ENCODE results near the gene PTCD1.
"Not testable (repeated sequence)": the region's sequence is repeated elsewhere in the genome, so short reads cannot be mapped to it uniquely, and the experiment has no call there.

Gene PTCD1

DNA sequence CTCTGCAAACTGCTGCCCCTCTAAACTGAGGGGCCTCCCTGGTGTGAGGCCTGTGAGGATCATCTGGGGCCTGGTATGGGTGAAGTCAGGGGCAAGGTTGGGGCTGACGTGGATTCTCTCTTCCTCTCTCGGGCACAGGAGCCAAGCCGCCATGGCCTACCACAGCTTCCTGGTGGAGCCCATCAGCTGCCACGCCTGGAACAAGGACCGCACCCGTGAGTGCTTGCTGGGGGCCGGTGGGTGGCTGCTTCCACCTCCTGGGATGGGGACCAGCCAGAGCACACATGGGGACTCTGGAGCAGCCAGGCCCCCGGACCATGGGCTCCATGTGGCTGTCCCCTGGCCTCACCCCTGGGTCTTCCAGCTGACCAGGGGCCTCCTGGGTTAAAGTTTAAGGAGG is 53.0 kb downstream of the PTCD1 start:
- no peak for DNase-seq

DNA sequence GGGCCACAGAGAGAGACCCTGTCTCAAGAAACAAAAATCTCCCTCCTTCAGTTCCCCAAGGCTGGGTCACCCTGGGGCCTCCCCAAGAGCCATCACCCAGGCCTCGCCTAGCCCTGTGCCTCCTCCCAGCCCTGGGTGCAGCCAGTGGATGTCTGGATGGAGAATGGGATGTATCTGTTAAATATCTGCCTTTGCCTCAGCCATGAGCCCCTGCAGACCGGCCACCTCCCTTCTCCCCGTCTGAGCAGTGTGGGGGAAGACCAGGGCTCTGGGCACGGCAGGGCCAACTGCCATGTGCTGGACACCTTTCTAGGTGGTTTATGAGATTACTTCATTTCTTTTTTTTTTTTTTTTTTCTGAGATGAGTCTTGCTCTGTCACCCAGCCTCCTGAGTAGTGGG is 54.1 kb downstream of the PTCD1 start:
- DNase-seq: no peak

DNA sequence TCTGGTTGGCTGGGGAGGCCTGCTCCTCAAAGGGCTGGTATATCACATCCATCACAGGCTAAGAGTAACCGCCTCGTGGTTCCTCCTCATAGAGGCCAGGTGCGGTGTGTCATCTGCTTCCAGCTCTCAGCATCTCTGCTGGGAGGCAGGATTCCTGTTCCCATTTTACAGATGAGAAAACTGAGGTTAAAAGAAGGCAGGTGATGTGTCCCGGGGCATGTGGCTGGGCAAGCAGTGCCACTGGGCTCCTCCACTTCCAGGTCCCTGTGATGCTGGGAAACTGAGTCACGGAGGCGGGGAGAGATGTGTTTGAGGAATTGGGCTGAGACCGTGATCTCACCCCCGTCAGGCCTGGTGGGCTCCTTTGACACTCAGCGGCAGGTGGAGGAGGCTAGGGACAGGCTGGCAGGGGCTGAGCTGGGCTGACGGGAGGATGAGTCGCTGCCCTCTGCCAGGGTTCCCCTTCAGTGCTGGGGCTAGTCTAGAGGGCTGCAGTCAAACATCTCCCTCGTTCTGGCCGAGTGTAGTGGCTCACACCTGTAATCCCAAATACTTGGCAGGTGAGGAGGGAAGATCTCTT is 54.7 kb downstream of the PTCD1 start:
- DNase-seq: no peak

DNA sequence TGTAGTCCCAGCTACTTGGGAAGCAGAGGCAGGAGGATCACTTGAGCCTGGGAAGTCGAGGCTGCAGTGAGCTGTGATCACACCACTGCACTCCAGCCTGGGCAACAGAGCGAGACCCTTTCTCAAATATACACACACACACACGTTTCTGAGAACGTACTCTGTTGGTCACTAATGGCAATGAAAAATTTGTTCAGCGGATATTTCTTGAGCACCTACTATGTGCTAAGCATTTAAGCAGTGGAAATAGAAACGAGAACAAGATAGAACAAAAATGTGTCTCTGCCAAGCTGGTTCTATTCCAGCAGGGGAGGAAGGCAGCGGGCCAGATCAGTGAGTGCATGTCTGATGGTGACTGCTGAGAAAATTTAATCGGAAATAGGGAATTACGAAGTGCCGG is 55.4 kb downstream of the PTCD1 start:
- no peak for DNase-seq

DNA sequence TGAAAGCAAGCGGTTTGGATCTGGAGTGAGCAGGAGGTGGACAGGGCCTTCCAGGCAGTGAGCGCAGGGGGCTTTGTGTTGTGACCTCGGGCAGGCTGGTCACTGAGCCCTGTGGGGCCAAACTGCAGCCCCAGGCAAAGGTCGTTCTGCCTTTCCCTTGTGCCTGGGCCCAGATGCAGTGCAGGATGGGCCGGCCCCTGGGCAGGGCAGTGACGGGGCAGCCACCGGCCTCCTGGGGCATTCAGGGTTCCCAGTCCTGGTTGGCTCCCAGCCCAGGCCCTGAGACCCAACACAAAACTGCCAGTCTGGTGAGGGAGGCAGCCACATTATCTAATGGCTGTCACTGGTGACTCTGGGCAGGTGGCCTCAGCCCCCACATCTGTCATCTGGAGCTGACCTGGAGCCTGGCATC is 56.9 kb downstream of the PTCD1 start:
- no peak for DNase-seq

DNA sequence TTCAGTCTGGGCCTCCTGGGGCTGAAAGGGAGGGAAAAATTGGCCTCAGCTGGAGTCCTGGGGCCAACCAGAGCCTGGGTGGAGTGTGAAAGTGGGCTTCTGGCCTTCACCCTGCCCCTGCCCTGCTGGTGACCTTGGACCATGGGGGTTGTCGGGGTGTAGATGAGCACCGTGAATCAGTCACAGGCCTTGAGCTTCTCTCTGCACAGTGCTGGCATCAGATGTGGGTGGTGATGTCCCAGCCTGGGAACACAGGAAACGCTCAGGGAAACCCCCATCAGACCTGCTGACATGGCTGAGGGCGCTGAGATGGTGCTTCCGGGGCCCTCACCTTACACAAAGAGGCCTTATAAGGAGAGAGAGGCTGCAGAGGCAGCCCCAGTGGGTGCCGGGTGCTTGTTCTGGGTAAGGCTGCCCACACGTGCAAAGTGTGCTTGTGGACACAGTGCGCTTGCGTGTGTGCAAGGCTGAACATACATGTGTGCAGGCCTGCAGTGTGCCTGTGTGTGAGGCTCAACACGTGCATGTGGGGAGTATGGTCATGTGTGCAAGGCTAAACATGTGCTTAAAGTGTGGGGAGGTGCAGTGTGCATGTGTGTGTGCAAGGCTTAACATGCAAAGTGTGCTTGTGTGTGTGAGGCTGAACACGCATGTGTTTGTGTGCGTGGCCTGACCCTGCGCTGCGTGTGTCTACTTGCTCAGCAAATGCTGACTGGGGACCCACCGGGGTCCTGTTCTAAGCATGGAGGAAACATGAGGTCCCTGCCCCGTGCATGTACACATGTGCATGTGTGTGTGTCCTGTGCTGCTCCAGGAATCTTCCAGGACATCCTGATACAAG is 57.6 kb downstream of the PTCD1 start:
- DNase-seq: no peak

DNA sequence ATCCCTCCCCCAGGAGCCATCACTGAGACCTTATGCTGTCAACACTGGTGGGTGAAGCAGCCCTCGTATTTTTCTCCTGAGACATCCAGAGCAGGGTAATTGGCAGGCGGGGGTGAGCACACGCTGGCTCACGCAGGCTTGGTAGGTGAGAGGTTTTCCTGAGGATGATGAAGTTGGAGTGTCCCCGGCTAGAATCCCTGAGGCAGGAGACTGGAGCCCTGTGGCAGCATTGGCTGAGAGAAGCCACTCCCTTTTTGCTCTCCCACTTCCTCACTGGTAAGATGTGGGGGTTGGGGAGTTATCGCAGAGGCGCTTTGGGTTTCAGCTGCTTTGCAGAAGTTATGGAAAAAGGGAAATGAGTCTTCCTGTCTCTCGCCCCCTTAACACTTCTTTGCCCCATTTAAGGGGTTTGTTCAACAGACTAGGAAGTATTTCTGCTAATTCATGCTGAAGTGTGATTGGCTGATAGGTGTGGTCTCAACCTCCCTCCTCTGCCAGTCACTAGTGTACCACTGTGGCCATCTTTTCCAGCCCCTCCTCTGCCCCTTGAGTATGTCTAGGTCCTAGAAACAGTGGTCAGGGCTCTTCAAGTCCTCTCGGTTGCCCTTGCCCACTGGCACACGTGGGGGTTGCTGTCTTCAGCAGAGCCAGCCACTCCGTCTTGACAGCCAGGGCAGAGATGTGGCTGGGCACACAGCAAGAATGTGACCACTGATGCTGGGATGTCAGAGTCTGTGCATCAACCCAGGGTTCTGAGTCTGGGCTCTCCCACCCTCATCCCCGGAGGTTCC is 58.4 kb downstream of the PTCD1 start:
- peak; percentile 51 to 78 for DNase-seq

DNA sequence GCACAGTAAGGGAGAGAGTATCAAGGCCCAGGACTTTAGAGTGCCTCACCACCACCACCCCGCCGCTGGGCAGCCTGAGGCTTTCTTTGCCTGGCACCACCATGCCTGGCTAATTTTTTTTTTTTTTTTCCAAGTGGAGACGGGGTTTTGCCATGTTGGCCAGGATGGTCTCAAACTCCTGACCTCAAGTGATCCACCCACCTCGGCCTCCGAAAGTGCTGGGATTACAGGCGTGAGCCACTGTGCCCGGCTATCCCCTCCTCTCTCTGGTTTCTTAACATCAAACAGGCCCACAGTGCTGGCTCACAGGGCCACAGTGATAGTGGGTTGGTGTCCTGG is 58.9 kb downstream of the PTCD1 start:
- DNase-seq: not testable (repeated sequence)

DNA sequence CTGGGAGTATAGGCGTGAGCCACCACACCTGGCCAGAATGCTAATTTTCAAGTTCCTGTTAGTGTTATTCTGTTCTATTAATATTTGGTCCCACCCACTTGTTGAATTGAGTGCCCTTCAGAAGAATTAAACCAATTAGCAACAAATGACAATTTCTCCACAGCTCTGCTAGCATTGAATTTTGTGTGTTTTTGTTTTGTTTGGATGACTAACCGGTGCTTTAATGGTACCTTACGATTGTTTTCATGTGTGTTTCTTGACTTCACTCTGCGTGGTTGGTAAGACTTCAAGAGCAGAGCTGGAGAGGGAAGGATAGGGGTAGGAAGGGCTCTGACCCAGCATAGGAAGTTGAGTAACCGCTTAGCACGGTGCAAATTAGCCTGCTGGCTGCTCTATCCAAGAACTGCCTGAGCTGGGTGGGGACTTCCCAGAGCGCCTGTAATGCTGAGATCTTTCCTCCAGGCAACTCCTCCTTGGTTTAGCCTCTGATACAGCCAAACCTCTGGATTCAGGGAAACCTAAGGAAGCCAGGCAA is 59.5 kb downstream of the PTCD1 start:
- DNase-seq: peak; percentile 37 to 59

DNA sequence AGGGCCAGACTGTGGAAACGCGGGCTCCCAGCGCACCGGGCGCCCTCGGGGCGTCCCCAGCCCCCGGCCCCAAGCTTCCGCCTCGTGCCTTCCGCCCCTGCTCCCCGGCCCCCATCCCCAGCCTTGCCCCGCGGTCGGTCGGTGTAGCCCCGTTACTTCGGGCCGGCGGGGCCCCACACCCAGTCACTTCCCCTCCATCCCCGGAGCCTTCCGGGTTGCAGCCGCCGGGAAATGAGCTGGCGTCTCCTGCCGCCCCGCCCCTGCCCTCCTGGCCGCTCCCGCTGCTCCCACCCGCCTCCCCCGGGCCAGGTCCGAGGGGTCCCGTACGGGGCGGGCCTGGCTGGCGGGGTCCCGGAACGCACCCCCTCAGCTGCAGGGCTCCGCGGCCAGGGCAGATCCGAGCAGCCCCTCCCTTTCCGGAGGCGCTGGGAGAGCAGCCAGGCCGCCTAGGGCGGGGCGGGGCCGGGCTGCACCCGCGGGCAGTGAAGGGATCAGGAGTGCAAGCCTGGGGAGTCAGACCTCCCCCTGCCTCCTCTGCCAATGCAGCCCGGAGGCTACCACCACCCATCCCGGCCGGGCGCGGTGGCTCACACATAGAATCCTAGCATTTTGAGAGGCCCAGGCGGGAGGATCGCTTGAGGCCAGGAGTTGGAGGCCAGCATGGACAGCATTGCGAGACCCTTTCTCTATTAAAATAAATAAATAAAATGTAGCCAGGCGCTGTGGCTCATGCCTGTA is 63.4 kb downstream of the PTCD1 start:
- DNase-seq: peak; percentile 44 to 88

DNA sequence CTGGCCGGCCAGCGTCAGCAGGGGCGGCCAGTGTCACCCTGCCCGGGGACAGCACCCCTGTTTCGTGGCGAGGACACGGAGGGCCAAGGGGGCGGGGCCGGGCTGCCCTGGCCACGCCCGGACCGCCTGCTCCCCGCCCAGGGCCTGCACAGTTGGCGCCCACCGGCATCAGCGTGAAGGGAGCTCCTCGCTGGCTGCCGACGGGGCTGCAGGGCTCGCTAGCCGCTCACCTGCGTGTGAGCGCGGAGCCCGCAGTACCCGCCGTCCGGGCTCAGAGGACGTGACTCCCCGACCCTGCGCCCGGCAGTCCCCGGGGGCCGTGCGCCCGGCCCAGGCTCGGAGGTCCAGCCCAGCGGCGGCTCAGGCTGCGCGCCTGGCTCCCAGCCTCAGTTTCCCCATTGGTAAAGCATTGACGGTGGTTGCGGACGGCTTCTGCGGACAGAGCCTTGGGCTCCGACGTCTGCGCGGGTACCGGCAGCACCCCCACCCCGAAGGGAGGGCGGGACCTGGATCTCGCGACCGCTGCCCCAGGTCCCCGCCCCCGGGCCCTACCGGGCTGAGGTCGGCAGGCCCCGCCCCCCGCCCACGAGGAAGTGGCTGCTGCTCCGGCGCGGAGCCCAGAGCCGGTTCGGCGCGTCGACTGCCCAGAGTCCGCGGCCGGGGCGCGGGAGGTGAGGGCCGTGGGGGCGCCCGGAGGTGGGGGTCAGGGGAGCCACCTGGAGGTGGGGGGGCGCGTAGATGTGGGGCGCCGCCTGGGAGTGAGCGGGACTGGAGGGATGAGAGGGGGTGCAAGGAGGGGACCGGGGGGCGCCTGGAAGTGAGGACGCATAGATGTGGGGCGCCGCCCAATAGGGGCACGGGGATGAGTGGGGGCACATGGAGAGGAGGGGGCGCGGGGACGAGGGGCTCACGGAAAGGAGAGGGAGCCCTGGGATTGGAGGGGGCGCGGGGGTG is 64.2 kb downstream of the PTCD1 start, which contains the start of gene ARPC1B:
Gene ARPC1B, plus strand, starts transcription at position 620 of the 954 bp plus-strand sequence. CDS start 10,985 bp downstream, outside the sequence.
- peak; percentile 35 to 65 for DNase-seq

DNA sequence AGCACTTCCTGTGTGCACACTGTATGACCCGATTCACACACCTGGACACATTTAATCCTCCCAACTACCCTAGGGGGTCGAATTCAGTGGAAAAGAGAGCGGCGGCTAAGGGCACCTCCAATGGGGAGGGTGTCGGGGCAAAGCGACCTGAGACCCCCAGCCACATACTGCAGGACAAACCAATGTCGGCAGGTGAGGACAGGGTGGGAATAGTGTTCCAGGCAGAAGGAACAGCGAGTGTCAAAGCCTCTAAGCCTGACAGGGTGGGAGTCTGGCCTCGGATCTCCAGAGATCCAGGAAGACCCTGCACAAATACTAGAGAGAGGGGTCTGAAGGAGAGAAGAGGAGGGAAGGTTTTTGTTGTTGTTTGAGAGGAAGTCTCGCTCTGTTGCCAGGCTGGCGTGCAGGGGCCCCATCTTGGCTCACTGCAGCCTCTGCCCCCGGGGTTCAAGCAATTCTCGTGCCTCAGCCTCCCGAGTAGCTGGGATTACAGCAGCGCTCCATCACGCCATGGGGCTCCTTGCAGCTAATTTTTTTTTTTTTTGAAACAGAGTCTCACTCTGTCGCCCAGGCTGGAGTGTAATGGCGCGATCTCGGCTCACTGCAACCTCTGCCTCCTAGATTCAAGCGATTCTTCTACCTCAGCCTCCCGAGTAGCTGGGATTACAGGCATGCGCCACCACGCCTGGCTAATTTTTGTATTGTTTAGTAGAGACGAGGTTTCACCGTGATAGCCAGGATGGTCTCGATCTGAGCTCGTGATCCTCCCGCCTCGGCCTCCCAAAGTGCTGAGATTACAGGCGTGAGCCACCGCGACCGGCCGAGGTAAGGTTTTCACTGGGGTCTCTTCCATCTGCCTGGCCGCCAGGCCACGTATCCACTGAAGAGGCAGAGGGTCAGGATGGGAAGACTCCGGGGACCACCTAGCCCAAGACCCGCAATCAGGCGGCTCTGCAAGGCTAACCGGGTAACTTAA is 65.2 kb downstream of the PTCD1 start:
- DNase-seq: no peak

DNA sequence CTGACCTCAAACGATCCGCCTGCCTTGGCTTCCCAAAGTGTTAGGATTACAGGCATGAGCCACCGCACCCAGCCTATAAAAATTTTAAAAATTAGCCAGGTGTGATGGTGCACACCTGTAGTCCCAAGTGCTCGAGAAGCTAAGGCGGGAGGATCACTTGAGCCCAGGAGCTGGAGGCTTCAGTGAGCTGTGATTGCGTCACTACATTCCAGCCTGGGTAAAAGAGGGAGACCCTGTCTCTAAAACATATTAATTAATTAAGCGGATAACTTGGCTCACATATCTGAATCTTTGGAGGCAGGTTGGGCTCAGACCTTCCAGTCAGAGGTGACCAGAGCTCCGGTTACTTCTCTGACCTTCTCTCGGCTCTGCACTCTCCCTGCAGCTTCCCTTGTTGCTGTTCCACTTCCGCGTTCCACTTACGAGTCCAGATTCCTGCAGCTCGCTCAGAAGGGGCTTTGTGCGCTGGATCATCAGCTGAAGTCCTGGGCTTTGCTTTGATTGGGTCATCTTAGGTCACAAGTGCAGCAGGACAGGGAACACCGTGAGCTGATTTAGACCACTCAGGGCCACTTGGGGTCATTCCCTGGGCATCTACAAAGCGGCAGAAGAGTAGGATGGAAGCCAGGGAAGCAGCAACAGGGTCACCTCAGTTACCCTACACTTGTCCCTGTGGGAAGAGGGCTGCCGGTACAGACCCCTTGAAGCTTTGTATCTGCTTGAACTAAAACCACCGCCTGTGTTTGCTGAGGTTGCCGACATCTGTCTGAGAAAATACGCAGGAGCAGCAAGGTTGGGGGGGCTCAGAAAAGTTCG is 66.1 kb downstream of the PTCD1 start:
- no peak for DNase-seq

DNA sequence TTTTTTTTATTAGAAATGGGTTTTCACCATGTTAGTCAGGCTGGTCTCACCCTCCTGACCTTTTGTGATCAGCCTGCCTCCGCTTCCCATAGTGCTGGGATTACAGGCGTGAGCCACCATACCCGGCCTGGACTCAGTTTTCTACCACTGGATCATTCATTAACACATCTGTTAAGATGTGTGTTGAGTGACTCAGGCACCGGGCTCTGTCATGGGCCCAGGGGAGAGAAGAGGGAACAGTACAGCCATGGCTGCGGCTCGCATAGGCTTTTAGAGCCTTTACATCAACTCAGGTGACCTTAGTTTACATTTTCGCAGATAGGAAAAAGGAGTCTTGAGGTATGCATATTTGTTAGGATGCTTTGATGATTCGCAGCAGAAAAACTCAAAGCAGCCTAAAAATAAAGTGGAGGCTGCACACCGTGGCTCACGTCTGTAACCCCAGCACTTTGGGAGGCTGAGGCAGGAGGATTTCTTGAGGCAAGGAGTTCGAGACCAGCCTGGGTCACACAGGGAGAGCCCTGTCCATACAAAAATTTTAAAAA is 67.2 kb downstream of the PTCD1 start:
- DNase-seq: no peak

DNA sequence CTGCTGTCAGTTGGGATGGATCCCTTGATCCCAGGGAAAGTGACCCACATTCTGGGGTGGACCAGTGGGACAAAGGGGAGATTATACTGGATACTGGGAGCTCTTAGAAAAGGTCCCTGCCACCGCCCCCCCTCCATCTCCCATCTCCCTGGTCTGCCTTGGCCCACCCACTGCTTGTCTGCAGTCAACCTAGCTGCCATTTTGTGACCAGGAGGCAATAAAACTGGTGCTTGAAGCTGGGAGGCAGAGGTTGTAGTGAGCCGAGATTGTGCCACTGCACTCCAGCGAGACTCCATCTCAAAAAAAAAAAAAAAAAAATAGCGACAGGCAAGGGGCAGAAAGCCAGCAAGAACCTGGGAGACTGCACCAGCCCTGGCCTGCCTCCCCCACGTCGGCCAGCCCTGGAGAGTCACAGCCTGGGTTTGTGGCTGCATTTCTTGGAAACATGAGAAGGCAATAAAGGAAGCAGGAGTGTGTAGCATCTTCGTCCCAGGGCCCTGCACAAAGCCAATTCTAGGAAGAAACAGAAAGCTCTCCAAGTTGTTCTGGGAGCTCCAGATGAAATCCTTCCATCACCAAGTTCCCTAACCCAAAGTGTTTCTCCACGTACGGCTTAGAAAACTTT is 68.7 kb downstream of the PTCD1 start:
- no peak for DNase-seq

DNA sequence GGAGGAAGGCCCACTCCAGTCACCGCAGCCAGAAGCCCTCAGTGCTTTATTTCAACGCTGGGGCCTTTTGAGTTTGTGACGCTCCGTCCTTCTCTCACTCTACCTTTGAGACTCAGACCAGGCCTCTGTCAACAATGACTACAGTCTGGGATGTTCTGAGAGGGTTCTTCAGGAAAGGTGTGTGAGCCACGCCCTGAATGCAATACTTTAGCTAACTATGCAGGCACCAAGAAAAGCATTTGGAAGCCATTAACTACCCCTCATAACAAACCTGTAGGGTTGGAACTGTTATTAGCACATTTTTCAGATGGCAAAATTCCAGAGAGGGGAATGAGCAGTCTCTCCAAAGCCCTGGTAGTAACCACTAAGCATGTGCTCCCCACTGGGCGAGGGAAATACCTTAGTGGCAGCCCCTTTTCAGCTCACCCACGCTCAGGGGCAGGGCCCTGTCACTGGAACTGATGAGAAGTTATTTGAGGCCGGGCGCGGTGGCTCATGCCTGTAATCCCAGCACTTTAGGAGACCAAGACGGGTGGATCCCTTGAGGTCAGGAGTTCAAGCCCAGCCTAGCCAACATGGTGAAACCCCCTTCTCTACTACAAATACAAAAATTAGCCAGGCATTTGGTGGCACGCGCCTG is 69.7 kb downstream of the PTCD1 start:
- no peak for DNase-seq
